Limb (tissue), 2 donors: ENCODE measurements around the gene UNC93A.
"Not testable (repeated sequence)": the region's sequence is repeated elsewhere in the genome, so short reads cannot be mapped to it uniquely, and the experiment has no call there.

ENCODE experiments used
- DNase-seq, 2 donors: peaks; one replicate each; pipeline ENCODE4 v3.0.0-alpha.2; 2016; ENCODE audit errors: extremely low spot score in 2 of 2

UNC93A gene

DNA sequence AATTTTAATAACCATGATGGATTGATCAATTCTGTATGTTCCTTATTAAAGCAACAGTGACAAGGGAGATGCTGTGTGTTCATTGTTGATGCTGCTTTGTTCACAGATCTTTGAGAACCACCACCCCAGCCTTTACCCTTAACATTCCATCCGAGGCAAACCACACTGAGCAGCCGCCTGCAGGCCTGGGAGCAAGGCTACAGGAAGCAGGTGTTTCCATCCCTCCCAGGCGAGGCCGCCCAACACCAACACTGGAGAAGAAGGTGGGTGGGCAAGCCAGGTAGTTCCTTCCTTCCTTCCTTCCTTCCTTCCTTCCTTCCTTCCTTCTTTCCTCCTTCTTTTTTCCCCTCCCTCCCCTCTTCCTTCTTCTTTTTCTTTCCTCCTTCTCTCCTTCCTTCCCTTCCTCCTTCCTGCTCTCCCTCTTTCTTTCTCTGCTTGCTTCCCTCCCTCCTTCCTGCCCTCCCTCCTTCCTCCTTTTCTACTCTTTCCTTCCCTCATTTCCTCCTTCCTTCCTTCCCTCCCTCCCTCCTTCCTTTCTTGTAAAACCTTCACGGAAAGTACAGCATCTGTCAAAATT is 47.5 kb downstream of the UNC93A start:
- DNase-seq, result no peak

DNA sequence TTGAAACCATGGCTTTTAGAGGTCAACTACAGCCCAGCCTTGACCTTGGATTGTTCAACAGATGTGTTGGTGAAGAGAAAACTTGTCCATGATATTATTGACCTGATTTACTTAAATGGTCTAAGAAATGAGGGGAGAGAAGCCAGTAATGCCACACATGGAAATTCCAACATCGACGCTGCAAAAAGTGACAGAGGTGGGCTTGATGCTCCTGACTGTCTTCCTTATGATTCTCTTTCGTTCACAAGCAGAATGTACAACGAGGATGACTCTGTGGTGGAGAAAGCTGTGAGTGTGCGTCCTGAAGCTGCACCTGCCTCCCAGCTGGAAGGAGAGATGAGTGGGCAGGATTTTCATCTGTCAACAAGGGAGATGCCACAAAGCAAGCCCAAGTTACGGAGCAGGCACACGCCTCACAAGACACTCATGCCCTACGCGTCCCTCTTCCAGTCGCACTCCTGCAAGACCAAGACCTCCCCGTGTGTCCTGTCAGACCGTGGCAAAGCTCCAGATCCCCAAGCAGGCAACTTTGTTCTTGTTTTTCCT is 50.0 kb downstream of the UNC93A start:
- DNase-seq, result no peak

DNA sequence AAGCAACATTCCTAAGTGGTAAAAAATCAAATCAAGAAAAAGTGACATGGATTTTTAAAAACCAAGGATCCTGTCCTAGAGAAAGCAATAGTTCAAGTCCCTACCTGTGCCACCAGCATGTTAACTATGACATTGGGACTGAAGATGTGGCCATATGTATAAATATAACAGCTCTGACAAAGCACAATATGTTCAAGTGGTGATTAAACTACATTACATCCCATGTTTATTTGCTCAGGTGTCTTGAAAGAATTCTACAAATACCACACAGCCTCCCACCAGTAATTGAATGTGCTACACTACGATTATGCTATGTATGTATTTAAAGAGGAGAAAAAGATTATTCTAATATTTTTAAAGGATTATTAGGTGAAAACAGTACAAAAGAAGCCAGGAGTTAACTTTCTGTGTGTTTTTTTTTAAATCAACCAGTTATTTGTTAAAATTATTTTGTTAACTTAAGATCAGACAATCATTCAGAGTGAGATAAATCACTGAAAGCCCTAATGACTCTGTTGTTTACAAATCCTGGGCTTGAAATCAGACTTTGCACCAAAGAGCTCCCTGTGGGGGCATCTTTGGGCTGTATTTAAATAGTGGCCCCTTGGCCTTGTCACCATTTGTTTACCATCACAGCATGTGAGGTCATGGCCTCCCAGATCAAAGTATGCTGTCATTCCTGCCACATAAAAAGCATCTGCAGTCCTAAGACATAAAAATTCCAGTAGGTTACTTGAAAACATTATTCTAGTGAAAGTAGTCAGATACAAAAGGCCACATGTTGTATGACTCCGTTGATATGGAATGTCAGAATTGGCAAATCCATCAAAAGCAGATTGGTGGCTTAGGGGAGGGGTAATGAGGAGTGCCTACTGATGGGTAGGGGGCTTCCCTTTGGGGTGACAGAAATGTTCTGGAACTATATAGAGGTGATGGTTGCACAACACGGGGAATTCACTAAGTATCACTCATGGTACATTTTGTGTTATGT is 50.8 kb downstream of the UNC93A start:
- no peak for DNase-seq

DNA sequence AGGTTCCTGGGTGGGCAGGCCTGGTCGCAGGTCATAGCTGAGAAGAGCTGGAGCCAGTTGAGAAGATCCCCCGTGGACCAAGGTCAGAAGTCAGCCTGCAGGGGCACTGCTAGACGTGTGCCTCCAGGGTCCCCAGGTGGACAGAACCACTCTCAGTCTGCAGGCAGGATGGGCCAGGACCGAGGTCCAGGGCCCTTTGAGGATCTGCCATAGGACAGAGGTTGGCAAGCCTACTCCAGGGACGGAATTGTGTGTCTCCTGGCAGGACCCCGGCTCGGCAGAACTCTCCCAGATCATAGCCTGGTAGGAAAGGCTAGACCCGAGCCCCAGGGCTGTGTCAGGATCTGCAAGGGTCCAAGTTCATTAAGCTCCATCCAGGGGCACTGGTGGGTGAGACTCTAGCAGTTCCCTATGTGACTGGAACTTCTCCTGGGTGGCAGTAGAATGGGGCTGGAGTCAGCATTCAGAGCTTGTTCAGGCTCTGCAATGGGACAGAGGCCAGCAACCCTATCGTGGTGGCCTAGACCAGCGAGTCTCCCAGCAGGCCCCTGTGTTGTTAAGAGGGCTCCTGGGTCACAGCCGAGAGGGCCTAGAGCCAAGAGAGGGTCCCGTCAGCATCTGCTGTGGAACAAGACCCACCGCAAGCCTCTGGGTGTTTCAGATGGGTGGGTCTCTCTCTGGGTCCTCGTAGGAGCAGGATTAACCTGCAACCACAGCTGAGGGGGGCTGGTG is 51.9 kb downstream of the UNC93A start:
- no peak for DNase-seq

DNA sequence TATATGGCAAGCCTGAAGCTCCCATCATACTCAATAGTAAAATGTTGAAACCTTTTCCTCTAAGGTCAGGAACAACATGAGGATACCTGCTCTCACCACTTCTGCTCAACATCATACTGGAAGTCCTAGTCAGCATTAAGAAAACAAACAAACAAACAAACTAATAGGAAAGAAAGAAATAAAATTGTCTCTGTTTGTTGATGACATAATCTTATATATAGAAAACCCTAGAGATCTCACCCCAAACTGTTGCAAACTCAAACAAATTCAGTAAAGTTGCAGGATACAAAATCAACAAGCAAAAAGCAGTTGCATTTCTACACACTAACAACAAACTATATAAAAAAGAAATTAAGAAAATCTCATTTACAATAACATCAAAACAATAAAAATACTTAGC is 54.2 kb downstream of the UNC93A start:
- DNase-seq, result no peak

DNA sequence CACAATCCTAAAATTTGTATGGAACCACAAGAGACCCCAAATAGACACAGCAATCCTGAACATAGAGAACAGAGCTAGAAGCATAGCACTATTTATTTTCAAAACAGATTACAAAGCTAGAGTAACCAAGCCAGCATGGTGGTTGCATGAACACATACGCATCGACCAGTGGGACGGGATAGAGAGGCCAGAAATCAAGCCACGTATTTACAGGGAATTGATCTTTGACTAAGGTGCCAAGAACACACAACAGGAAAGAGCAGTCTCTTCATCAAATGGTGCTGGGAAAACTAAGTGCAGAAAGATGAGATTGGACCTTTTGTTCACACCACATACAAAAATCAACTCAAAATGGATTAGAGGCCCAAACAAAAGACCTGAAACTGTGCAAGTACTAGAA is 54.8 kb downstream of the UNC93A start:
- DNase-seq, result no peak

DNA sequence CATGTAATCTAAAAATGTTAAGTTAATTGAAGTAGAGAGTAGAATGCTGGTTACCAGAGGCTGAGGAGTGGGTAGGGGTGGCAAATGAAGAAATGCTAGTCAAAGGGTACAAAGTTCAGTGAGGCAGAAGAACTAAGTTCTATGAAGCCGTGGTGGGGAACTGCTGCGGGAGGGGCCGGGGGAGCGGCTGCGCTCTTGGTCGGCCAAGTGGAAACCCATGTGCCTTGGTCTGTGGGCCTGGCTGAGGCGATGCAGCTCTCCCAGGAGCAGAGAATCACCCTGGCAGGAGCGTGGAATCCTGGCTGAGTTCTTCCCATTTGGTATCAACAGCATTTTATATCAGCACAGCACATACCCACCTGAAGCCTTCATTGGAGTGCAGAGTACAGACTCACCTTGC is 56.1 kb downstream of the UNC93A start:
- no peak for DNase-seq

DNA sequence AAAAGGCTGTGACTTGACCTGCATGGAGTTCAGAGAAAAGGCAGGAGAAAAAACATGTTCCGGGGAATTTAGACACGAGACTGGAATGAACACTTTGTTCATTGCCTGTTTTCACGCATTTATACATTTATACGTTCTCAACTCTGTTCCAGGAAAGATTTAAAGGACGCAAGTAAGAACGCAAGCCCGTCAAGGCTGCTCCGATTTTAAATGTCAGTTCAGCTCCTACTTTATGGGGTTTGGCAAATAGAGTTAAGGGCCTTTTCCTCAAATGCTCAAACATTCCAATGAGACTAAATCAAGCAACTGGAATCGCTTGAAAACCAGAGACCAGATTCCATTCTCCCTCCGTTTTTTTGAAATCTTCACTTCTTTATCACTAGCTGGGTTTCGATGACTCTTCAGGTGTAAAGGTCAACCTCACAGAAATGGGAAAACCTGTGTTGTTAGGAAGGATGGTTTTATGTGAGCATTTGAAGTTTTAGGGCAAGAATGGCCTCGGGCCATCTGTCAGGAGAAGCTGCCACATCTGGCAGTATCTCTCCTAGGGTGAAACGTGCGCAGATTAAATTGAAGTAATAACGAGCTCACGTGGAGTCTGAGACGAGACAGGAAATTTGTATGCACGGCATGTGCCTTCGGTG is 58.6 kb downstream of the UNC93A start:
- DNase-seq, result peak in 1 of 2 donors; percentile 50

DNA sequence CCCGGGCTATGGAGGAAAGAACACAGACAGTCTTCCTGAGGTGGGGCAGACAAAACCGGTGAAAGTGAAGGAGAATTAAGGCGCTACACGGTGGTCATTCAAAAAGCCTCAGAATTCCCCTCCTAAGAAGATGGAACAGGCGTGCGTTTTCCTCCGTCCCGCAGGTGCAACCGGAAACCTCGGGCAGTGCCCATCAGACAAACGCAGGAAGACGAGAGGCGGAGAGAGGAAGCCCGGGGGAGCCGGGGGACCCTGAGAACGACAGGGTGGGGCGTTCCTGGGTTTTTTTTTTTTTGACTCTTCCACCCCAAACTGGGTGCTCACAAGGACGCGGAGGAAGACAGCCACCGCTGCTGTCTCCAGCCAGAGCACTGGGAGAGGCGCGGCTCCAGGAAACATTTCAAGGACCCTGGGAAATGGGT is 59.2 kb downstream of the UNC93A start:
- peak in 1 of 2 donors; percentile 48 for DNase-seq

DNA sequence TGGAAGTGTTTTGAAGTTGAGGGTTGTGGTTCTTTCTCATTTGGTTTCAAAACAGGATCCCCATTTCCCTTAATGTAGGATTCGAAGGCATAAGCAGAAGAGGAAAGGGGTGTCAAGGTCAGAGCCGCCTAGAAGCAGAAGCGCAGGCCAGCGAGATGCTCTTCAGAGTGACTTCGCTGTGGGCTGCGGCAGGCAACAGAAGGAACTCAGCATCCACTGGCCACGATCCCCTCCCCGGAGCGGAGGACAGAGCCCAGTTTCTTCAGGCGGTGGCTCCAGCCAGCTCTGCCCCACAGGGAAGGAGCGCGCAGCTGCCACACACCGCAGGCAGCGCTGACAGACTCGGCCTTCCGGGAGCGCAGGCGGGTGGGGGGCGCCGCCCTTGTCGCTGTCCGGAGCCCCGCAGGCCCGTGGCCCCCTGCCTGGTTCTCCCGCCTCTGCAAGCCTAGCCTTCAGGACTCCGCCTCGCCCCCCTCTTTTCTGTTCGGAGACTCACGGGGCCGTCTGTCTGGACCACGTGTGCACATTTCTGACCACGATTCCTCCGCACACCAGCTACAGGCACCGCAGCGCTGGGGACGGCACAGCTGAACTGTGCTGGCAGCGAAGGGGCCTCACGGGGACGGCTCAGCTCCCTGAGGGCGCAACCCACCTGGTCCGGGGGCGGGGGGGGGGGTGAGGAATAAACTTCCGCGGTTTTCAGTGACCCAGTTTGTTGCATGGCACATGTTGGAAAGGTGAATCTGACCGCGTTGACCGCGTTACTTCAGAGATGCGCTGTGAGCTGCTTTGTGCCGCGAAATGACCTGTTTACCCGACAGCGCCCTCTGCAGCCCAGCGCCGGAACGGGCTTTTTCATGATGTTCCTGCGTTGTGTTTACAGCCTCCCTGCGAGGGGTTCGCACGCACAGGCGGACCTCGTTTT is 59.9 kb downstream of the UNC93A start:
- DNase-seq, result peak; percentile 61 to 89

DNA sequence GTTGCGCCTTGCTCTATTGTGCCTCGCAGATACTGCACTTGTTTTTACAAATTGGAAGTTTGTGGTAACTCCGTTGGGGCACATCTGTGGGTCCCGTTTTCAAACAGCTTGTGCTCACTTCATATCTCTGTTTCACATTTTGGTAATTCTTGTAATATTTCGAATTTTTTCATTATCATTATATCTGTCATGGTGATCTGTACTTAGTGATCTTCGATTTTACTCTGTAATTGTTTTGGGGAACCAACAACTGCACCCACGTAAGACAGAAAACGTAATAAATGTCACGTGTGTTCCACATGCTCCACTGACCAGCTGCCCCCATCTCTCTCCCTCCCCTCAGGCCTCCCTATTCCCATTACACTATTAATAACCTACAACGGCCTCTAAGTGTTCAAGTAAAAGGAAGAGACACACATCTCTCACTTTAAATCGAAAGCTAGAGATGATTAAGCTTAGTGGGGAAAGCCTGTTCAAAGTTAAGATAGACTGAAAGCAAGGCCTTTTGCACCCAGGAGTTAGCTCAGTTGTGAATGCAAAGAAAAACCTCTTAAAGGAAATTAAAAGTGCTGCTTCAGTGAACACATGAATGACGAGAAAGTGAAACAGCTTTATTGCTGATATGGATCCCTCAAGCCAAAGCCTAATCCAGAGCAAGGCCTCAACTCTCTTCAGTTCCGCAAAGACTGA is 60.7 kb downstream of the UNC93A start:
- no peak for DNase-seq

DNA sequence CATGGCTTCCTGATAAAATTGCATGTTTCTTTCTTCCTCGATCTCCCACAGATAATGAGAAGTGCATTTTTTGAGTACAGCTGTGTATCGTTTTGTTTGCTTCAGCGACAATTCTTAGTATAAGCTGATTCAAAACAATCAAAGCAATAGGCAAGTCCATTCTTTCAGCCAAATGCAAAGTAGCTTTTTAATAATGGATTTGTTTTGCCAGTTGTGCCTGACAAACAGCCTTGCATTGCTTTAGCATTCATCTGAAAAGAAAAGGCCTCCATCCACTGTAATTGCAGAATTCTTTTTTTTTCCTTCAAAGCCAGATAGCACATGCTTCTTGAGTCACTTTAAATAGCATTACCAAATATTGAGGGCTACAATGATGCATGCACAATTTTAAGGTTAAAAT is 65.8 kb downstream of the UNC93A start:
- DNase-seq, result no peak

DNA sequence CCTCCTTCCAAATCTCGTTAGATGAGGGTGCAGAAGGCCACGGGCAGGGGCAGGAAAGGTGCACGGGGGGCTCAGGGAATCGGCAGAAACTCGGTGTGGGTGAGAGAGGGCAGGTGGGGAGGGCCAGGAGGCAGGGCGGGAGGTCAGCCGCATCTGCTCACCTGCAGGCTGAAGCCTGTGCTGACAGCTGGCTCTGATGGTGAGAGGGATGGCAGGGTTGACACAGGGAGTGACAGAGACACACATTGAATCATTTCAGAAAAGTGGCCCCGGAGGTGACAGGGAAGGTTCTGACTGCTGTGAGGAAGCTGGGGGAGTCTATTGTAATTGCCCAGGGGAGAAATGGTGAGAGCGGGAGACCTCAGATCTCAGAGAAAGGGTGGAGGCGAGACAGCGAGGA is 67.3 kb downstream of the UNC93A start:
- DNase-seq, result not testable (repeated sequence)

DNA sequence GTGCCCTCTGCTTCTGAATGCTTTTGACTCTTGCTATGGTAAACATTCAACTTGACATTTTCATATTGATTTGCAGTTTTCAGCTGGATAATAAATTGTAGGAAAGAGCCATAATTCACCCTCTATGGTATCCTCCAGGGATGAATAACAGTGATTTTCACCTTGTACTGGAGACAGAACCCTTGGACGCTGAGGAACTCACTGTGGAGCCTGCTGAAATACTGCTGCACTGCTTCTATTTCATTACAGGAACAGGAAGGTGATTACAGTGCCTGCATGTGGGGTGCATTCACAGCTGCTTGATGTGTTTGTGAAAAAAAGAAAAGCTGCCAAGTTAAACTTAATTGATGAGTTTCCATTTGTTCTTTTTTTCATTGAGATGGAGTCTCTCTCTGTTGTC is 70.1 kb downstream of the UNC93A start:
- DNase-seq, result not testable (repeated sequence)
